ENCODE measurements around the gene PLAC9. TPM values are rescaled to one million over a fixed set of nuclear protein-coding genes. Genes with fewer than 3 reads are reported as not detected.
A peak's percentile ranks its signal among the peaks of the same experiment; 100 is the strongest.

Gene PLAC9
- total and polyA plus RNA-seq, 12 donors = 1.8 to 67.6 (median 24.0) TPM

DNA sequence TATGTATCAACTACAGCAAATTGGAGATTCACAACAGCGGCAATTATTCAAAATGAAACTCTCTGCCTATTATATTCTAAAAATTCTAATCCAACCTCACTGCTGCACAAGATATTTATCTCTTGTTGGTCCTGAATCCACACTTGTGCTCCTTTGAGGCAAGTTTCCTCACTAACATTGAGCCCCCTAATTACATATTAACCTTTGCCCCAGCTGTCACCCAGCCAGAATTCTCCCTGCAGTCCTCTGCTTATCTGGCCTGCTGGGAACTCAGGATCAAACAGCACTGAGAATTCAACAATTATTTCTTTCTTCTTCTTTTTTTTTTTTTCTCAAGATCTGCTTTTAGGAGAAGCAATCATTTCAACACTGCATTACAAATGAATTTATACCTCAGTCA is 21.5 kb upstream of the PLAC9 start:
- Histone ChIP-seq H3K9me3 (replicated peaks in 1 of 3) (peaks cover 0 to 13% (median 0%) of the 10 kb centered on the region in 3 donors), H3K27me3 (no peaks in the 10 kb centered on the region), H3K36me3 (replicated peaks in 1 of 2) (no peaks in the 10 kb centered on the region), H3K4me3 (no peak overlapping the region), H3K27ac (peak overlapping the region in 1 of 5 donors; percentile 2), H3K4me1 (replicated peaks in 1 of 2) (no peaks in the 10 kb centered on the region)
- DNase-seq = no peak
- intact Hi-C loops (cut with DNase I) = no loop called here
- TF ChIP-seq, protein P1, sequence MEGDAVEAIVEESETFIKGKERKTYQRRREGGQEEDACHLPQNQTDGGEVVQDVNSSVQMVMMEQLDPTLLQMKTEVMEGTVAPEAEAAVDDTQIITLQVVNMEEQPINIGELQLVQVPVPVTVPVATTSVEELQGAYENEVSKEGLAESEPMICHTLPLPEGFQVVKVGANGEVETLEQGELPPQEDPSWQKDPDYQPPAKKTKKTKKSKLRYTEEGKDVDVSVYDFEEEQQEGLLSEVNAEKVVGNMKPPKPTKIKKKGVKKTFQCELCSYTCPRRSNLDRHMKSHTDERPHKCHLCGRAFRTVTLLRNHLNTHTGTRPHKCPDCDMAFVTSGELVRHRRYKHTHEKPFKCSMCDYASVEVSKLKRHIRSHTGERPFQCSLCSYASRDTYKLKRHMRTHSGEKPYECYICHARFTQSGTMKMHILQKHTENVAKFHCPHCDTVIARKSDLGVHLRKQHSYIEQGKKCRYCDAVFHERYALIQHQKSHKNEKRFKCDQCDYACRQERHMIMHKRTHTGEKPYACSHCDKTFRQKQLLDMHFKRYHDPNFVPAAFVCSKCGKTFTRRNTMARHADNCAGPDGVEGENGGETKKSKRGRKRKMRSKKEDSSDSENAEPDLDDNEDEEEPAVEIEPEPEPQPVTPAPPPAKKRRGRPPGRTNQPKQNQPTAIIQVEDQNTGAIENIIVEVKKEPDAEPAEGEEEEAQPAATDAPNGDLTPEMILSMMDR (IDR thresholded peaks at IDR 0.05) = no peak
- no peak for TF ChIP-seq POLR2A (IDR thresholded peaks at IDR 0.05)
- 81 to 100% (median 92%) methylated on average over 1 of the region's 1 CpG for WGBS, 4 donors

GRCh38 chr10:80118669-80119068 is 13.9 kb upstream of the PLAC9 start:
- intact Hi-C loops (cut with DNase I) = no loop called here
- no peaks in the 10 kb centered on the region for H3K4me1 ChIP-seq (replicated peaks in 1 of 2)
- no peaks in the 10 kb centered on the region for H3K27me3 ChIP-seq
- no peak overlapping the region for H3K4me3 ChIP-seq
- no peak for DNase-seq
- TF ChIP-seq POLR2A (IDR thresholded peaks at IDR 0.05) = no peak
- TF ChIP-seq, protein P1 (IDR thresholded peaks at IDR 0.05) = no peak
- no peaks in the 10 kb centered on the region for H3K36me3 ChIP-seq (replicated peaks in 1 of 2)
- 61 to 82% (median 77%) methylated on average over 4 of the region's 4 CpGs for WGBS, 4 donors
- no peak overlapping the region for H3K27ac ChIP-seq
- no peaks in the 10 kb centered on the region for H3K9me3 ChIP-seq (replicated peaks in 1 of 3)

DNA sequence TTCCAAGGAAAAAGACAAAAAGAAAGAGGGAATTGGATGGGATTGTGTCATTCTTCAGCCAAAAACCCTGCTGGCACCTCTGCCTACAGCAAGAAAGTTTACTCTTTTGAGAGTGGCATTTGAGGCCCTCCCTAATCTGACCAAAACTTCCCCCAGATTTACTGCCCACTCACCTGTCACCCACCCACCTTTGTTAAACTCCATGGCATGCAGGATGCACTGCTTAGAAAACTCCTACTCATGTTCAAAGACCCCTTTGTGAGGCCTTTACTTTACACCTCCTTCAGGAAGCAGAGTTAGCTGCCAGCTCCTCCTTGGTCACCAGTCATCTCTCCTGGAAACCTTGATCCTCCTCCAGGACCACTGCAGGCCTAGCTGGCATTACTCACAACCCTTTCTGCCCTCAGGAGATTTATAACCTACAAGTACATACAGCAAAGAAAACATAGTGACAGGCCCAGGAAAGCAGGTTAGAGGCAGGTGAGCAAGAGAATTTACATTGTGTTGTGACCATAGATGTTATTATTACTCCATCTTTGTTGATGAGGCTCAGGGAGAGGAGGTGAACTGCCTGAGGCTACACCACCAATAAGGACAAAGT is 10.3 kb upstream of the PLAC9 start:
- no peak for DNase-seq
- TF ChIP-seq, protein P1 (IDR thresholded peaks at IDR 0.05) = no peak
- TF ChIP-seq POLR2A (IDR thresholded peaks at IDR 0.05) = no peak
- no peaks in the 10 kb centered on the region for H3K27me3 ChIP-seq
- H3K4me3 ChIP-seq = no peak overlapping the region
- no peaks in the 10 kb centered on the region for H3K4me1 ChIP-seq (replicated peaks in 1 of 2)
- no peak overlapping the region for H3K27ac ChIP-seq
- intact Hi-C loops (cut with DNase I) = no loop called here
- no peaks in the 10 kb centered on the region for H3K36me3 ChIP-seq (replicated peaks in 1 of 2)
- H3K9me3 ChIP-seq (replicated peaks in 1 of 3) = no peaks in the 10 kb centered on the region

DNA sequence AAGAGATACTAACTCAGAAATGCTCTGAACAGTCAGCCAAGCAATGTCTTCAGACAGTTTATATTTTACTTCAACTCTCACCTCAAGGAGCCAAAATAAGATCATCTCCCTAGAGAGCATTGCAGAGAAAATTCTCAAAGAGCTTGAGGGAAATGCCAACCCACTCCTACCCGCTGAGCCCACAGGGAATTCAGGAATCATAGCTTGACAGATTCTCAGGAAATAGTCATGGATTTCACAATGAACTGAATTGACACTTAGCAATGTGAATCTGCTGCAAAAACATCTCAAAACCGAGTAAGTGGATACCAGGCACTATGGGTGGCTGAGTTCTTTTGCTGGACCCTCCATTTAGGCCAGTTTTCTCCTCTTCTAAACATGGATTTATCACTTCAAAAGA is 9.8 kb upstream of the PLAC9 start:
- H3K4me1 ChIP-seq (replicated peaks in 1 of 2) = no peaks in the 10 kb centered on the region
- intact Hi-C loops (cut with DNase I) = no loop called here
- WGBS, 4 donors = 63 to 72% (median 69%) methylated on average over 2 of the region's 2 CpGs

More for the DNA sequence above, 9.8 kb upstream of the PLAC9 start:
- no peaks in the 10 kb centered on the region for H3K36me3 ChIP-seq (replicated peaks in 1 of 2)
- no peak for DNase-seq
- no peak overlapping the region for H3K4me3 ChIP-seq
- H3K27ac ChIP-seq = no peak overlapping the region
- no peaks in the 10 kb centered on the region for H3K27me3 ChIP-seq
- H3K9me3 ChIP-seq (replicated peaks in 1 of 3) = no peaks in the 10 kb centered on the region
- TF ChIP-seq, protein P1 (IDR thresholded peaks at IDR 0.05) = no peak
- no peak for TF ChIP-seq POLR2A (IDR thresholded peaks at IDR 0.05)
